Caco-2 (cell line): ENCODE data around the gene MPZL3. TPM values are rescaled to one million over a fixed set of nuclear protein-coding genes. Genes with fewer than 3 reads are reported as not detected.

Experiments
- BruUV-seq: library from RNA; stranded (reverse); fragments of 400-500 nt; replicated peaks from 2 replicates; lab custom pipeline; 2021; lab: Mats Ljungman, UMichigan
- CTCF ChIA-PET: fragments of 300-600 bp; sonication (Branson Sonifier 250); formaldehyde crosslinking; loops from one replicate; lab custom pipeline; 2022; ENCODE audit warnings: antibody characterized with exemption; lab: Charles Lee
- POLR2A ChIA-PET: fragments of 300-600 bp; sonication (Branson Sonifier 250); formaldehyde crosslinking; loops from one replicate; lab custom pipeline; 2022; ENCODE audit warnings: antibody characterized with exemption; lab: Charles Lee
- DNase-seq, 2 experiments: peaks; one replicate each; pipeline versions ENCODE4 v3.0.0 to v3.0.0-alpha.2; 2020 to 2022
- H3K27me3 ChIP-seq: replicated peaks from 2 replicates; pipeline ENCODE4 v1.6.0; 2011; ENCODE audit warnings: low read length; ENCODE audit not compliant: control insufficient read depth, insufficient read depth
- H3K36me3 ChIP-seq: 2 replicates; pipeline ENCODE4 v1.5.1; 2011; ENCODE audit warnings: low read length; ENCODE audit not compliant: control insufficient read depth, insufficient read depth
- H3K4me1 ChIP-seq: fragments of 250-450 bp; sonication (Bioruptor Pico); 2 replicates; pipeline ENCODE4 v1.5.1; 2020; ENCODE audit warnings: mild to moderate bottlenecking
- H3K4me3 ChIP-seq: 2 replicates; pipeline ENCODE4 v1.5.1; 2011; ENCODE audit warnings: low read depth, mild to moderate bottlenecking, control low read depth, low read length
- H3K9me3 ChIP-seq: fragments of 250-450 bp; sonication (Bioruptor Pico); 2 replicates; pipeline ENCODE4 v1.5.1; 2020; ENCODE audit warnings: mild to moderate bottlenecking, moderate library complexity
- H3K27ac Mint-ChIP-seq: one replicate; pipeline ENCODE4 v1.8.0; 2022; ENCODE audit warnings: mixed read lengths; ENCODE audit not compliant: unreplicated experiment
- H3K27me3 Mint-ChIP-seq: one replicate; pipeline ENCODE4 v1.8.0; 2022; ENCODE audit warnings: mixed read lengths; ENCODE audit not compliant: insufficient read depth, unreplicated experiment
- H3K36me3 Mint-ChIP-seq: one replicate; pipeline ENCODE4 v1.8.0; 2022; ENCODE audit warnings: mild to moderate bottlenecking, mixed read lengths; ENCODE audit not compliant: insufficient read depth, unreplicated experiment
- H3K4me1 Mint-ChIP-seq: one replicate; pipeline ENCODE4 v1.8.0; 2022; ENCODE audit warnings: low read depth, mixed read lengths; ENCODE audit not compliant: unreplicated experiment
- H3K4me3 Mint-ChIP-seq: one replicate; pipeline ENCODE4 v1.8.0; 2022; ENCODE audit warnings: mild to moderate bottlenecking, moderate library complexity, mixed read lengths; ENCODE audit not compliant: unreplicated experiment
- H3K9me3 Mint-ChIP-seq: one replicate; pipeline ENCODE4 v1.8.0; 2022; ENCODE audit warnings: mixed read lengths; ENCODE audit not compliant: unreplicated experiment
- CTCF ChIP-seq, 2 experiments: fragments of 200-600 bp in 1 of 2; IDR thresholded peaks; 1 replicate in 1 of 2; 2 replicates in 1 of 2; pipeline versions ENCODE4 v1.5.1 to v1.8.0; 2011 to 2022; ENCODE audit warnings: antibody characterized with exemption in 1 of 2, control low read depth in 1 of 2, inconsistent platforms in 1 of 2, low read depth in 1 of 2, low read length in 1 of 2, mild to moderate bottlenecking in 1 of 2, moderate library complexity in 1 of 2; ENCODE audit not compliant: insufficient read depth in 1 of 2, severe bottlenecking in 1 of 2, unreplicated experiment in 1 of 2
- intact Hi-C: fragments of 100-400 bp; cut with micrococcal nuclease; formaldehyde crosslinking; loops from one replicate; pipeline ENCODE4 v1.10.0; 2022; ENCODE audit not compliant: unreplicated experiment
- total RNA-seq: library from RNA; stranded (reverse); gene quantifications from 2 replicates; pipeline ENCODE4 v1.2.3, GENCODE V29; 2022

MPZL3 gene
- total RNA-seq, 1 experiment from 2014 or later: 31.8 TPM

- H3K9me3 ChIP-seq: no peaks in the 10 kb centered on the region
- H3K36me3 Mint-ChIP-seq: peaks cover 5% of the 10 kb centered on the region
- DNase-seq: no peak
- CTCF ChIA-PET: interaction anchor here (0.7 kb wide), 1 partner anchor 75 kb away, joined by 5 read pairs; no protein-coding TSS in a partner anchor
- no peaks in the 10 kb centered on the region for H3K27me3 Mint-ChIP-seq
- BruUV-seq: no TSS peak
- peaks cover 2% of the 10 kb centered on the region; the same call in 1 of the 2 replicates for H3K36me3 ChIP-seq
- no peaks in the 10 kb centered on the region for H3K27me3 ChIP-seq
- H3K4me3 Mint-ChIP-seq: no peak overlapping the region
- H3K4me1 ChIP-seq: no peaks in the 10 kb centered on the region
- POLR2A ChIA-PET: interaction anchor here (0.6 kb wide), 1 partner anchor 22 kb away, joined by 5 read pairs; no protein-coding TSS in a partner anchor
- intact Hi-C loops: no loop called here
- H3K4me1 Mint-ChIP-seq: peaks cover 8% of the 10 kb centered on the region
- no peaks in the 10 kb centered on the region for H3K9me3 Mint-ChIP-seq
- H3K4me3 ChIP-seq: no peak overlapping the region
- no peak overlapping the region for H3K27ac Mint-ChIP-seq
- no peak for TF ChIP-seq CTCF (IDR thresholded peaks at IDR 0.05; ENCODE audit: insufficient read depth in 1 of 2, low read depth in 1 of 2, low read length in 1 of 2, severe bottlenecking in 1 of 2, unreplicated experiment in 1 of 2)
Observed at GRCh38 chr11:118226781-118227180, 25.4 kb downstream of the MPZL3 start.

- Mint-ChIP-seq H3K4me3 (no peak overlapping the region), H3K36me3 (peaks cover 5% of the 10 kb centered on the region), H3K9me3 (no peaks in the 10 kb centered on the region), H3K4me1 (peaks cover 8% of the 10 kb centered on the region), H3K27ac (no peak overlapping the region), H3K27me3 (no peaks in the 10 kb centered on the region)
- Histone ChIP-seq H3K36me3 (peaks cover 2% of the 10 kb centered on the region; the same call in 1 of the 2 replicates), H3K4me1 (no peaks in the 10 kb centered on the region), H3K4me3 (no peak overlapping the region), H3K27me3 (no peaks in the 10 kb centered on the region), H3K9me3 (no peaks in the 10 kb centered on the region)
- no peak for TF ChIP-seq CTCF (IDR thresholded peaks at IDR 0.05; ENCODE audit: insufficient read depth in 1 of 2, low read depth in 1 of 2, low read length in 1 of 2, severe bottlenecking in 1 of 2, unreplicated experiment in 1 of 2)
- POLR2A ChIA-PET: no interaction called here
- CTCF ChIA-PET: no interaction called here
- no peak for DNase-seq
- no TSS peak for BruUV-seq
- intact Hi-C loops: no loop called here
Observed at GRCh38 chr11:118226296-118226695, 25.9 kb downstream of the MPZL3 start.

GRCh38 chr11:118224511-118225188 is 27.5 kb downstream of the MPZL3 start, which contains the start of gene JAML:
Gene JAML, minus strand, starts transcription at chr11:118225011. Its CDS starts 10,145 bp downstream, at chr11:118214866.
- Mint-ChIP-seq H3K4me3 (no peak within 1 kb of the TSS), H3K4me1 (peaks cover 8% of the 10 kb centered on the region), H3K27ac (no peak within 1 kb of the TSS), H3K27me3 (no peaks in the 10 kb centered on the region), H3K36me3 (peaks cover 5% of the 10 kb centered on the region), H3K9me3 (no peaks in the 10 kb centered on the region)
- Histone ChIP-seq H3K4me3 (no peak within 1 kb of the TSS), H3K4me1 (no peaks in the 10 kb centered on the region), H3K36me3 (no peaks in the 10 kb centered on the region; the same call in 1 of the 2 replicates), H3K27me3 (no peaks in the 10 kb centered on the region), H3K9me3 (no peaks in the 10 kb centered on the region)
- ChIA-PET CTCF (no interaction called here), POLR2A (no interaction called here)
- no peak for DNase-seq
- TF ChIP-seq CTCF (IDR thresholded peaks at IDR 0.05; ENCODE audit: insufficient read depth in 1 of 2, low read depth in 1 of 2, low read length in 1 of 2, severe bottlenecking in 1 of 2, unreplicated experiment in 1 of 2): no peak
- BruUV-seq: no TSS peak
- intact Hi-C loops: no loop called here
